Embryonic facial prominence (tissue), 1 donor: ENCODE data around the gene FAM3D.

ENCODE experiments used
- DNase-seq: peaks from one replicate; pipeline ENCODE4 v3.0.0-alpha.2; 2016; ENCODE audit errors: extremely low spot score

FAM3D gene

DNA sequence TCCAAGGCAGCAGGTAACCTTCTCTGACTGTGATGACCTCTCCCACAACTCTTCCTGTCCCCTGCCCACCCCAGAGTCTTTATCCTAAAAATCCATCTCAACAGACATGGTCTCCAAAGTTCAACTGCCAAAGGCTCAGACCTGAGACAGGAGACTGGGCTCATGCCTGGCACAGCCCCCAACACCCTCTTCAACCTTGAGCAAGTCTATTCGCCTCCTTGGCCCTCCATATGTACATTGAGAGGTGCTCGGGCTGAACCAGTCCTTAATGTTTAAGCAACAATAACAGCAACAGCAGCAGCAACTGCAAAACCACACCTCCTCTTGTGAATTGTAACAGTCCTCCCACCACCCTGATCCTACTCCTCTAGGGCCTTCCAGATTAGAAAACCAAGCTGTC lies 9.9 kb downstream of the FAM3D start:
- DNase-seq = no peak

DNA sequence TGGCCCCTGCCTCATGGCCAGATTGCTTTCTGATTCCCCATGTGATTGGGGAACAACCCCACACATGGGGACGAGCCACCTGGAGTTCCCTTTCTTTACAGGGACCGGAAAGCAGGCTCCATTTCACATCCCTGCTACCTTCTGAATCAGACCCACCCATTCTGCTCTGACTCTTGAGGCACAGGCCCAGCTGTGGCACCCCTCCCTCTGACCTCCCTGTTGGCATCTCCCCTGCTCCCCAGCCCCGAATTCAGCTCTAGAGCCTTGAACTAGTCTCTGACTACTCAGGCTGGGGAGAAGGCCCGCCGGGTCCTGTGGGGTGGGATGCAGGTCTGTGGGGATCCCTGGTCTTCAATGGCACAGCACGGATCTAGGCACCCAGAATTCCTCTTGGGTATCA lies 12.1 kb downstream of the FAM3D start:
- DNase-seq = no peak

DNA sequence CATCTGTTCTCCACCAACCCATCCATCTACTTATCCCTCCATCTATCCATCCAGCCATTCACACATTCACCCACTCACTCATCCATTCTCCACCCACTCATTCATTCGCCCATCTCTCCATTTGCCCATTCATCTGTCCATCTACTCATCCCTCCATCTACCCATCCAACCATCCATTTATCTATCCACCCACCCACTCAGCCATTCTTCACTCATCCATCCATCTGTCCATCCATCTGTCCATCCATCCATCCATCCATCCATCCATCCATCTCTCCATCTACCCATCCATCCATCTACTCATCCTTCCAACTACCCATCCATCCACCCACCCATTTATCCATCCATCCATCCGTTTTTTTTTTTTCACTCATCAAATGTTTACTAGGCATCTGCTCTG lies 13.9 kb downstream of the FAM3D start:
- no peak for DNase-seq

DNA sequence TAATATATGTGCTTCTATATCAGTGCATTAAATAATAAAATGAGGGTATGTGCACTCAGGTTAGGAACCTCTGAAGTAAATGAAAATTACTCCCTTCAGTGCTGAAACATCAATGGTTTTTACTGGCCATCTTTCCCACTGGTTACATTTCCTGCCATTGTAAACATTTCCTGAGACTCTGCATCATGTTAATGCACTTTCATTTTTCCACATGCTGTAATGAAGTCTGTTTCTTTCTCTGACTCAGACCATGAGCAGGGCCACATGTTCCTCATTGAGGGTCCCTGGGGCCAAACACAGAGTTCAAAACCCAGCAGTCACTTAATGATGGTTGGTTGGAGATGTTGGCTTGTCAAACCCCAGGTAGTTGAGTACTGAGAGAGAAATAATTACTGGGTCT lies 15.3 kb downstream of the FAM3D start:
- DNase-seq = no peak

DNA sequence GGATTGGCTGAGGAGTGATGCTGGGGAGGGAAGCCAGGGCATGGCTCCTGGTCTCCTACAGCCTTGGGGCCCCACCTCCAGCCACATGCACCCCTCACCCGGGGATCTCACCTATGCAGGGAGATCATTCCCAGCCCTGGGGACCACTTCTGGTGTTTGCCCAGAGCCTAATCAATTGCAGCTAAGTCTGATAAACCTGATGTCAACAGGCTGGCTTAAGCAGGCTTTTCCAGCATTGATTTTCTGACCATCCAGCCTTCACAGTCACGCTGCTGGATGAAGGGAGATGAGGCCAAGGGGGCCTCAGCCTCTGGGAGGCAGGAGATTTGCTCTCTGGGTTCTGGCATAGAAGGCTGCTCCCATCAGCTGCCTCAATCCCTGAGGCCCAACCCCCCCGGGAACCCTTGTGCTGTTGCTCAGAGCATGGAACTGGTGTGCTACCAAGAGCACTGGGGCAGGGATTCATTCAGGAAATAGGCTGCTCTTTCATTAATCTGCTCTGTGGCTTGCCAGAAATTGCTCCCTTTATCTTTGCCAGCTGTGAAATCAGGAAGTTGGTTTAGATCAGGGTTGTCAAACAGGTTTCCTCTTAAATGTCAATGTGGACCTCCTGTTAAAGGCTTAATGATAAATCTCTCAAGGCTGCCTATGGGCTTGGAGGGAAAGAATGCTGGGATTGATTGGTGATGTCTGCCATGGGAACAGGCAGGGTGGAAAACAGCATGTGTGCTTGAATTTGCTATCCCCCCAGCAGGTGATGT lies 19.0 kb downstream of the FAM3D start:
- no peak for DNase-seq

DNA sequence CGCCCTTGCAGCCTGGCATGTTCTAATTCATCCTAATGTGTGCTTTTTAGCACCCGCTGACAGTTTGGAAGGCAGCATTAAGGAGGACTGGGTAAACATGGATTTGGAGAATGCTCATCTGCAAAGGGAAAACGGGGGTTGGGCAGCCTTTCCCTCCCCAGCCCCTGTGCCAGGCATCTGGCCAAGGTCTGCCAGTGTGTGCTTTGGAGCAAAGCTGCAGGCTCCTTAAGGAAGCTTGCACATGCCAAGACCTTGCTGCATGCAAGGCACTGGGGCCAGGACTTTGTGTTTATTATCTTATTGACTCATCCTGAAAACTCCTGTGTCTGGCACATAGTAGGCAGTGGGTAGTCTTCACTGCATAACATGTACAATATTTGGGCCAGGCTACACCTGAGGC lies 20.1 kb downstream of the FAM3D start:
- no peak for DNase-seq

DNA sequence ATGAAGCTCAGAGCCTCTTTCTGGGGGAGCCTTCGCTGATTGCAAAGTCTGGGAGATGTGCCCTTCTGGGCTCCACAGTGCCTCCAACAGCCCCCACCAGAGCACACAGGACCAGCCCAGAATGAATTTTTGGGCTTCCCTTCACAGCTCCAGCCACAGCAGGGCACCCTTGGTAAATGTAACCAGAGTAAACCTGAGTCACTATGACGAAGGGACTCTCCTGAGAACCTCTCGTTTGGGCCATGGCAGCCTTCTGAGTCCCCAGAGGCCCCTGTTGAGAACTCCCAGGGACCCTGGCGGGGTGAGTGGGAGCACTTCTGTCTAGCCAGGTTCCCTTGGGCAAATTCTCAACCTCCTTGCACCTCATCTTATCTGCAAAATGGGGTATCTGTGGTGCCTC lies 20.8 kb downstream of the FAM3D start:
- DNase-seq = no peak

DNA sequence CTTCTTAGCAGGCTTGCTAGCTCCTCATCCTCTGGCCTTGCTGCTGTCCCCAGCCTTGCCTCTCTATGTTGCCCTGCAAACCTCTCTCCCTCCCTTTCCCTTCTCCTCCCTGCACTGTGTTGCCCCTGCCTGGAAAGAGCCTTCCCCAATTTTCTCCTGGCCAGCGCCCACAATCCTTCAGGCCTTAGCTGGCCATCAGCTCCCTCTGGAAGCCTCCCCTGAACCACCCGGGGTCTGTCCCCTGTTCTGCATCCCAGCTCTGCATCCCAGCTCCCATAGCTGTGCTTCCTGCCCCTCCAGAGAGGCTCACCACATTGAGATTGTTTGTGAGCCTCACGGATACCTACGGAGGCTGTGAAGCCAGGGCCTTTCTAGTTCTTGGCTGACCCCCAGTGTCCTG lies 23.7 kb downstream of the FAM3D start:
- no peak for DNase-seq

DNA sequence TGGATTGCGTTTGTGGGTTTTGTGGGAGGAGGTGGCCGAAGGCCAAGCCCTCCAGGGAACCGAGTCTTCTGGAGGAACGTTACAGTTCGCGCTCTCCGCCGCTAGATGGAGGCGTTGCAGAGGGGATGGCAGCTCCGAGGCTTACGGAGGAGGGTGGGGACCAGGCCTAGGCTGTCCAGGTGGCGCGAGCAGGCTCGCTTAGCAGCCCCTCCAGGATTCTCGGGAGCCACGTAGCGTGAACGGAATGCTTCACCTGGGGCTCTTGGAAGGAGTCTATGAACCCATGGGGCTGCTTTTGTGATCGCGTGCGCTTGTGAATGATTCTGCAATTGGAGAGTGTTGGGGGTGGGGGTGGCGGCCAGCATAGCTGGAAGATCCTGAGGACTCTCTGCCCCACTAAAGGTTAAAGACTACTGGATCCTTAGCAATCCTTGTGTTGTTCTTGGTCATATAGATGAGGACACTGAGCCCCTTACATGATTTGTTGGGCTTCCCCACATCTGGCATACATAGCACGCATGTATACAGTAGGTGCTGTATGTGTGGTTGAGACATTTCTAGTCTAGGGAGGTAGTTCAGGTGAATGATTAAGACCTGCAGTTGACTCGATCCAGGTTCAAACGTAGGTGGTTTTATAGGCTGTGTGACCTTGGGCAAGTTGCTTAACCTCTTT lies 25.7 kb downstream of the FAM3D start:
- peak; percentile 42 for DNase-seq

DNA sequence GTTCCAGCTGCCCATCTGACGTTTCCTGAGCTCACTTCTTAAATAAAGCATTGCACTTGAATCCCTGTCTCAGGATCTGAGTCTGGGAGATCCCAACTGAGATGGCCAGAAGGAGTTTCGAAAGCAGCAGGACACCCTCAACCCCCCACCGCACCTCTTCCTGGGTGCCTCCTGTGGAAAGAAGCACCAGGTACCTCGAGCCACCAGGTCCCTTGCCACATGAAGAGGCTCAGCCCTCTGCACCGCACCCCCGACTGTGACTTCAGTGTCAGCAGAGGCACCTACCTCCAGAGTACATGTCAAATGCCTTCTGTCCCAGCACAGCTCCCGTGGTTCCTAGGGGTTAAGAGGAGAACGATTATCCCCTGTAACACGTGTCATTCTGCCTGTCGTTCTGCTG lies 26.7 kb downstream of the FAM3D start:
- DNase-seq = no peak

DNA sequence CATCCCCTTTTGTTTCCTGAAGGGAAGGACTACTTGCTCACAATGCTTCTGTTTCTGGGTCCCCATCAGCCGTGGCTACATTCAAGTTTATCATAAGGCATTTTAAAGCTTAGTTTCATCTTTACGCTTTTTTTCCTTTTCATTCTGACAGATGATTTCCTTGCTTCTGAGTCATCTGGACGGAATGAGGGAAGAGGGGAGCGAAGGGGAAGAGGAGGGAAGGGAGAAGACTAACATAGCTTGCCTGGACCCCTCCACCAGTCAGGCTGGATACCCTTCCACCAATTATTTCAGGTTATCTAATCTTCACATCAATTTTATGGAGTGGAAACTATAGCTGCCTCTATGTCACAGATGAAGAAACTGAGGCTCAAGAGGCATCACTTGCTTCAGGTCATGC lies 27.6 kb downstream of the FAM3D start:
- DNase-seq = no peak

DNA sequence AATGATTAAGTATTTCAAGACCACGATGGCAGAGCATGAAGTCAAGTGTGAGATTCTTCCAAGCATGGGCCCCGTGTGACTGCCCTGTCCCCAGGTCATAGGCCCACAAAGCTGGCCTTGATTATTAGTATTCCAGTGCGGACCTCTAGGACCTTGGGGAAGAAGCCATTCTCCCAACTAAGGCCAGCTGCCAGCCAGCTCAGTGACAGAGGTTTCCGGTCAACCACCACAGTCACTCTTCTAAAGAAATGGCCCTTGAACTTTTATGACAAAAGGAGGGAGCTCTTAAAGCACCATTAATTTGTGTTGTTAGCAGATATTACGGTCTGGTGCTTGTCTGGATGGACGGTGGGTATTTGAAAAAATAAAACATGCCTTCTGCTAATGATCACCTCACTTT lies 28.0 kb downstream of the FAM3D start:
- no peak for DNase-seq

DNA sequence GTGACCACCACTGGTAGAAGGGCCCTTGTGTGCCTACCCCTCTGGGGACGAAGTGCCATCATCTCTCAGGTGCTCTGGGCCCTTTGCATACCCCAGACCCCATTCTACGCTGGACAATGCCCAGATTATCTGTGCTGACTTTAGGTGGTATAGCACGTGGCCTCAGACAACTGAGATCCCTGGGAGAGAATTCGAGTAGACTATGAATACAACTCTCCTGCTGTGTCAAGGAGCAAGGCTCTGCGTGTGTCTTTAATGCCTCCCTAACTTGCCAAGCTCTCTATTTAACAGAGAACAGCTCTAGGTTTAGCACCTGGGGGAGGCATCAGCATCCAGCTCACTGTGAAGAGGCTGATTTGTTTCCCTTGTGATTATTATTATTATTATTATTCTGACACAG lies 29.1 kb downstream of the FAM3D start:
- DNase-seq = no peak

DNA sequence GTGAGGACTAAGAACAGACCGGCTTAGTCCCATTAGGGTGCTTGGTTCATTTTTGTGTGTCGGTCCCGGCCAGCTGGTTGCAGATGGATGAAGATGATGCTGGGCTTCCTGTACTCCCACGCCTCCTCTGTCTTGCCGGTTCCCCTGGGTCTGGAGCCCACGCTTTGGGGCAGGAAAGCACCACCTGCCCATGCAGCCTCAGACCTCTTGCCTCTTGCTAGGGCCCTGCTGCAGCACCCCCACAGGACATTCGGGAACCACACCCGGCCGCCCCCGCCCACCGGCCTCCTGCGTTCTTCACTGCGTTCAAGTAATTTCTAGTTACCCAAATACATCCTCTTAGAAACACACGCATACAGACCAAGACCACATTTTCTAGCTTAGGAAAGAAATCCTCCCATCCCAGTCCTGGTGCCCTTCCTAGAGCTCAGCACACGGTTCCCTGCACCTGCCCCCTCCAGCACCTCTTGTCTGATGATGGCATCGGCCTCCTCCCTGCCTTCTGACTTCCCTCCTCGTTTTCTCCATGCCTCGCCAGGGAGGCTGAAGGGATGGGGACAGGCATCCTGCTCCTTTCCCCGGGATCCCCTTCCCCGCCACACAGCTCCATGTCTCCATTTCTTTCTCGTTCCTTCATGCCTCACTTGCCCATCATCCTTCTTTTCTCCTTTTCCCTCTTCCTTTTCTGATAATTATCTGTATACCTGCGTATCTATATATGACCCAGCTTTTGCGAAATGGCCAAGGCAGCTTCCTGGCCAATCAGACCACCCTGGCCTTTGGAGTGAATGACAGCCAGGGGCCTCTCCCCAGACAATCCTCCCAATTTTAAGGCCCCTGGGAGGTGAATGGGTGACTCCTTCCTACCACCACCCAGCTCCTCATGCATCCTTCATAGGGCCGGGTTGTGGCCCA lies 30.9 kb downstream of the FAM3D start:
- DNase-seq = no peak

DNA sequence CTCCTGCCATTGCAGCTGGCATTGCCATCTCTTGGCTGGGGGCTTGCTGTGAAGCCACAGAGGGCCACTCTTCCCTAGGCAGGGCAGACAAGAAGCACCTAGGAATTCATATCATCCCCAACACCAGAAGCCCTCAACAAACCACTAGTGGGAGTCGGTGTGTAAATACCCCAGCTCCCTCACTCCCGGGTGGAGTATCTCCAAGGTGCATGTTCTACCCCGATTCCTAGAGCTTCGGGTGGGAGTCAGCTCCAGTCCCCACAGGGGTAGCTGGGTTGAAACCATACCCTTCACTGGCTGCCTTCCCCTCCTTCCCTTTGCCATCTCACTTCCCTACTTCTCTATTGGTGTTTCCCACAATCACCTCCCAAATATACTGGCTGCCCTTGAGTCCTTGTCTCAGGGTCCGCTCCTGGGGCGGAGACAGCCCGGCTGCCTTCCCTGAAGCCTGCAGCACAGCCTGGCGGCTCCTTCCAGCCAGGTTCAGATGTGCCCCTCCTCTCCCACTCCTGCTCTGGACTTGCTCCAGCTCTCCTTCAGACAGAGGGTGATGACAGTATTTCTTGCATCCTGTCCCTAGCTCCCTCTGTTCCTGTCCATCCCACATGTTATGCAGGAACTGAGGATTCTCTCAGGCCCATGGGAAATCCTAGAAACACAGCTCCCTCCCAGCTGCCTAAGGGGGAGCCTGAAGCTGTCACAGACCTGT lies 33.3 kb downstream of the FAM3D start:
- no peak for DNase-seq

DNA sequence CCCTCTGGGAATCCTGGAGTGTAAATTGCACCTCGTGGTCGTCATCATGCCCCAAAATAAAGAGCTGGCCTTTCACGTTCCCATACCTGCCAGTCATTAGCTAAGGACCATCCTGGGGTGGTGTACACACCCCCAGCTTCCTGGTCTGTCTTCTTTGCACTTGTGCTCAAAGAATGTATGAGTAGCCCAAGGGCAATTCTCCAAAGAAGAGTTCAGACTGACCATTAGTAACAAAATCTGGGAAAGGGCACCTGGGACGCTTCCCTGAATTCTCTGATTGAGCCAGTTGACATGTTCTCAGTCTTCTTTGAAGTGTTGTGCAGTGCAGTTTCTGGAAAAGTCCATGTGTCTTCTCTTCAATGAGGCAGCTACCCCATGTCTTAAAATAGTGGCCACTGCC lies 34.8 kb downstream of the FAM3D start:
- no peak for DNase-seq

DNA sequence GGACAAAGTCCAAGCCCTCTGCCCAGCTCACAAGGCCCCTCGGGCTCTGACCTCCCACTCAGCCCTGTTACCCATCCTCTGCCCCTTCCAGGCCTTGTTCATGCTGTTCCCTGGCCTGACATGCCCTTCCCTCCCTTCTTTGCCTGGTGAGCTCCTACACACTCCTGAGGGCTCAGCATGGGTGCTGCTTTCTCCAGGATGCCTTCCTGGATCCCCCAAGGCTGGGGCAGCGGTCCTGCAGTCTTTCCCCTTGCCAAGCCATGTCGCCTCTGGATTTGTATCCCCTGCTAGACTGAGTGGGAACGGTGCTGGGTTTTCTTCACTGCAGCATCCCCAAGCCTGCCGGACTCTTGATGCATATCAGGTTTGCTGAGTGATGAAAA lies 35.9 kb downstream of the FAM3D start:
- DNase-seq = no peak

DNA sequence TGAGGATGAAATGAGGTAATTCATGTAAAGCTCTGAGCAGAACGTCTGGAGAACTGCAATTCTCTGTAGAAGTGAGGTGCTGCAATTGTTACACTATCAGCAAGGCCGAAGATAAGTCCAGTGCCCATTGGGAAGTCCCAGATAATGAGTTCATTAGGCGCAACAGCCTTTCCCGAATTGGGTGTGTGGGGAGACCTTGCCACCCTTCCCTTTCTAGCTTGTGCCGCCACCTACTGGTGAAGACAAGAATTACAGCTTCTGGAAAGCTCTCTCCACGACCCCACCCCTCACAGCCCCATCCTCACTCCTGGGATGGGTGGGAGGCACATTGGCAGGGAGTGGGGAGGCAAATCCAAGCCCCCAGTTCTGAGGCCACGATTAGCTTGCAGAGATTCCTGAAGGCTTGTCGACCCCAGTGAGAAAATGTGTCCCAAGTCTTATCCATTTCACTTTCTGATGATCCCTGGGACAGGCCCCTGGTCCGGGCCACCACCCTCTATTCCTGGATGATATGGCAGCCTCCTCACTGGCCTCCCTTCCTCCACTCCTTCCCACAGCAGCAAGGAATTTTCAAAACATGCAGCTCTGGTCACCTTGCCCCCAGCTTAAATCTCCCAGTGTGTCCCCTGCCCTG lies 36.4 kb downstream of the FAM3D start:
- DNase-seq = peak; percentile 28

DNA sequence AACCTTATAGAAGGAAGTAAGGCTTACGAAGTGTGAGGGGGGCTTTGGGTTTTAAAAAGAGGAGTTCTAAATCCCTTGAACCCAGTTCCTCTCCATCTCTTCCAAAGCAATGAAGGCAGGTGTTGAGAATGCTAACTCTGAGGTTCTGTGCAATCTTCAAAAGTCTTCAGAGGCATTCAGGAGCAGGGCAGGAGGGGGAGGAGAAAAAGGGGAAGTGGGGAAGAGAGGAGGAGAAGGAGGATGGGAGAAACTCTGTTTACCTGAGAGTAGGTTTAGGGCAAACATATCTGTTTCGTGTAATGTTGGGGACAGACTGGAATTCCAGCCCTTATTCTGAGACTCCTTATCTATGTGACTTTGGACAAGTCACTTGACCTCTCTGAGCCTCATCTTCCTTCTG lies 36.9 kb downstream of the FAM3D start:
- DNase-seq = no peak

DNA sequence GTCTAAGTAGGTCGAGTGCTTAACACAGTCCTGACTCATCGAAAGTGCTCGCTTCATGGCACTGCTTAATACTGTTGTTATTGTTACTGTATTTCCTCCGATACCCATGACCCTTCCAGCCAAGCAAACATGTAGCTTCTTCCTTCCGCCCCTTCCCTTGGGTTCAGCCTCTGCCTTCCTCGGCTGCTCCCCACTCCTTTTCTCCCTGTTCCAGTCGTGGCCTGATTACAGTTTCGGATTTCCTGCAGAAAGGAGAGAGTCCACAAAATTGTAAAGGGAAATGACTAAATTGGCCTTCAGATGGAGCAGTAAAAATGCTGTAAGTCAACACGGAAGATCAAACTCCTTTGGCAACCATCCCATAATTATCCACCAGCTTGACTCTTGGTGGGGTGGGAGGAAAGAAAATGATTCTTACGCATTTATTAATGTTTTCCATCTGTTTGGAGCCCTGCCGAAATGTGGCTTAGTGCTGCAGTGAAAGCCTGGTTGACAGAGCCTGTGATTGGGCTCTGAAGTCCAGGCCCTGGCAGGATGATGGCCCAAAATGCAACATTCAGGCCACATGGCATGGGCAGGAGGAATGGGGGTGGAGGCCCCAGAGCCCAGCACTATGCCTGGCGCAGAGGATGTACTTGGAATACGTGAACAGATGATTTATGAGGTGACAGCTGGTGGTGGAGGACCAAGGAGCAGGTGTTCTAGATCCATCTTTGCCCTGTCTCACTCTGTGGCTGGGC lies 37.6 kb downstream of the FAM3D start:
- DNase-seq = peak; percentile 84

DNA sequence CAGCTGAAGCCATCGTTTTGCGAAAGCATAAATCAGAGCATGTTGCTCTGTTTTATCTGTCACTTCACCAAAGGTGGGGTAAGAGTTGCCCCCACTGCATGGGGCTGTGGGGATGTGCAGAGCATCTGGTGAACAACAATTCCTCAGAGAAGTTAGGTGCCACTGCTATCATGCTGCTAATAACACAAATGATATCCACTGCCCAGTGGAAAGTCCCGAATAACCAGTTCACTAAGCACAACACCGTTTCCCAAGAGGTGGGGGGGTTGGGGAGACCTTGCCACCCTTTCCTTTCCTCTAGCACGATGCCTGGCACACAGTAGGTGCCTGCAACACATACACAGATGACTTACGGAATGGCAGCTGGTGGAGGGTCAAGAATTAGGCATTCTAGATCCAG lies 38.6 kb downstream of the FAM3D start:
- DNase-seq = no peak
